Endothelial cell of umbilical vein (primary cell): Measurements from ENCODE around the gene ETV3. TPM values are rescaled to one million over a fixed set of nuclear protein-coding genes. Genes with fewer than 3 reads are reported as not detected.

Source experiments
- BruUV-seq: library from RNA; stranded (reverse); fragments of 400-500 nt; replicated peaks from 2 replicates; lab custom pipeline; 2021; lab: Mats Ljungman, UMichigan
- CTCF ChIA-PET: fragments of 300-600, 350-600 bp; sonication (Branson Sonifier 250); formaldehyde crosslinking; loops from one replicate; lab custom pipeline; 2021; ENCODE audit warnings: antibody characterized with exemption, inconsistent platforms; lab: Charles Lee
- POLR2A ChIA-PET: fragments of 300-600, 350-600 bp; sonication (Branson Sonifier 250); formaldehyde crosslinking; loops from one replicate; lab custom pipeline; 2021; ENCODE audit warnings: antibody characterized with exemption, inconsistent platforms; lab: Charles Lee
- DNase-seq: peaks from one replicate; pipeline ENCODE4 v3.0.0-alpha.2; 2011; ENCODE audit warnings: low read depth, low spot score
- FAIRE-seq: peaks from 2 replicates; lab custom pipeline; 2011; peaks lifted over from hg19 to GRCh38; lab: Jason Lieb, UNC
- H2AFZ ChIP-seq: 2 replicates; pipeline ENCODE4 v1.6.0; 2012; ENCODE audit warnings: low read depth, low read length, control low read depth, inconsistent platforms
- H3K27ac ChIP-seq: 2 replicates; pipeline ENCODE4 v1.5.1; 2011; ENCODE audit warnings: low read depth, mild to moderate bottlenecking, control low read depth, low read length, moderate library complexity; ENCODE audit not compliant: insufficient read depth
- H3K27me3 ChIP-seq, 2 experiments: 2 replicates each; pipeline versions ENCODE4 v1.6.0 to v1.6.1; 2011; ENCODE audit warnings: low read length in 2 of 2, mixed read lengths in 1 of 2; ENCODE audit not compliant: control insufficient read depth in 2 of 2, insufficient read depth in 2 of 2
- H3K36me3 ChIP-seq, 2 experiments: 2 replicates in 1 of 2; 3 replicates in 1 of 2; pipeline ENCODE4 v1.5.1; 2011; ENCODE audit warnings: low read length in 2 of 2, mild to moderate bottlenecking in 1 of 2, moderate library complexity in 1 of 2; ENCODE audit not compliant: control insufficient read depth in 2 of 2, insufficient read depth in 2 of 2; ENCODE audit errors: extremely low read depth in 1 of 2
- H3K4me1 ChIP-seq: 3 replicates; pipeline ENCODE4 v1.5.1; 2011; ENCODE audit warnings: mild to moderate bottlenecking, low read length; ENCODE audit not compliant: control insufficient read depth, insufficient read depth; ENCODE audit errors: extremely low read depth
- H3K4me2 ChIP-seq: 2 replicates; pipeline ENCODE4 v1.6.1; 2011; ENCODE audit warnings: low read length, control low read depth, mixed read lengths; ENCODE audit not compliant: insufficient read depth
- H3K4me3 ChIP-seq, 3 experiments: fragments of 200-600 bp in 1 of 3; sonication (generic), shearing (Covaris generic) in 1 of 3; replicated peaks in 1 of 3; 2 replicates each; pipeline ENCODE4 v1.5.1; 2011 to 2016; ENCODE audit warnings: control low read depth in 3 of 3, low read length in 3 of 3, mild to moderate bottlenecking in 2 of 3, inconsistent platforms in 1 of 3, low read depth in 1 of 3, moderate library complexity in 1 of 3; ENCODE audit not compliant: insufficient read depth in 1 of 3
- H3K79me2 ChIP-seq: 2 replicates; pipeline ENCODE4 v1.6.0; 2012; ENCODE audit warnings: low read length, inconsistent platforms; ENCODE audit not compliant: control insufficient read depth, insufficient read depth
- H3K9ac ChIP-seq: replicated peaks from 2 replicates; pipeline ENCODE3; 2011; ENCODE audit warnings: low read length, control low read depth; ENCODE audit not compliant: insufficient read depth; ENCODE audit errors: extremely low read depth
- H3K9me1 ChIP-seq: replicated peaks from 3 replicates; pipeline ENCODE4 v1.6.0; 2011; ENCODE audit warnings: mild to moderate bottlenecking, low read length; ENCODE audit not compliant: control insufficient read depth, insufficient read depth; ENCODE audit errors: extremely low read depth
- H3K9me3 ChIP-seq: replicated peaks from 2 replicates; pipeline ENCODE4 v1.5.1; 2012; ENCODE audit warnings: low read length, inconsistent platforms; ENCODE audit not compliant: control insufficient read depth, insufficient read depth
- H4K20me1 ChIP-seq: replicated peaks from 2 replicates; pipeline ENCODE3; 2011; ENCODE audit warnings: mild to moderate bottlenecking, low read length; ENCODE audit not compliant: control insufficient read depth, insufficient read depth; ENCODE audit errors: extremely low read depth
- CTCF ChIP-seq, 2 donors: IDR thresholded peaks; 1 replicate in 1 of 2; 2 replicates in 1 of 2; pipeline ENCODE4 v1.5.1; 2011; ENCODE audit warnings: low read length in 2 of 2, mild to moderate bottlenecking in 2 of 2, moderate library complexity in 2 of 2, control low read depth in 1 of 2, inconsistent platforms in 1 of 2, low read depth in 1 of 2; ENCODE audit not compliant: insufficient read depth in 1 of 2; ENCODE audit errors: extremely low read depth in 1 of 2
- EZH2 ChIP-seq: IDR thresholded peaks from 2 replicates; pipeline ENCODE4 v1.6.1; 2012; ENCODE audit warnings: borderline replicate concordance, low read depth, mild to moderate bottlenecking, moderate library complexity, low read length, inconsistent platforms; ENCODE audit not compliant: severe bottlenecking
- FOS ChIP-seq: IDR thresholded peaks from 2 replicates; pipeline ENCODE4 v1.6.1; 2011; ENCODE audit warnings: mild to moderate bottlenecking, low read length, moderate library complexity, borderline replicate concordance; ENCODE audit not compliant: insufficient read depth
- GATA2 ChIP-seq: IDR thresholded peaks from 2 replicates; pipeline ENCODE4 v1.7.0; 2011; ENCODE audit warnings: low read depth, mild to moderate bottlenecking, moderate library complexity, mixed read lengths, low read length; ENCODE audit not compliant: insufficient read length, insufficient read depth
- JUN ChIP-seq: IDR thresholded peaks from 2 replicates; pipeline ENCODE4 v1.6.1; 2011; ENCODE audit warnings: borderline replicate concordance, low read depth; ENCODE audit not compliant: insufficient read length, insufficient read depth
- MYC ChIP-seq: IDR thresholded peaks from one replicate; pipeline ENCODE4 v1.6.1; 2011; ENCODE audit warnings: mild to moderate bottlenecking, low read depth, low read length
- POLR2A ChIP-seq: IDR thresholded peaks from 2 replicates; pipeline ENCODE4 v1.6.1; 2012; ENCODE audit warnings: low read depth, mild to moderate bottlenecking, control low read depth, low read length
- POLR2AphosphoS5 ChIP-seq: IDR thresholded peaks from 2 replicates; pipeline ENCODE4 v1.6.1; 2012; ENCODE audit warnings: low read depth, mild to moderate bottlenecking, control low read depth, low read length, moderate library complexity; ENCODE audit not compliant: insufficient read depth
- dilution Hi-C: fragments of 300-500 bp; cut with MboI; formaldehyde crosslinking; loops from one replicate; pipeline ENCODE4 v1.15.0; 2019; ENCODE audit warnings: low sequenced_read_pairs; ENCODE audit not compliant: extremely low pct_ligation_motif_present
- intact Hi-C: fragments of 100-400 bp; cut with micrococcal nuclease; formaldehyde crosslinking; loops from one replicate; pipeline ENCODE4 v1.10.0; 2022
- polyA plus RNA-seq, 4 experiments: library from polyadenylated mRNA; depleted of rRNA in 3 of 4; stranded (reverse) in 3 of 4; unstranded in 1 of 4; fragments of >200 nt; gene quantifications; 2 replicates each; pipeline versions ENCODE4 v1.2.1 to v1.2.3, GENCODE V29; 2011 to 2012; ENCODE audit warnings: missing spikeins in 1 of 4
- total RNA-seq: library from RNA; stranded (reverse); gene quantifications from 2 replicates; pipeline ENCODE4 v1.2.3, GENCODE V29; 2021
- TF ChIP-seq, protein P1 (sequence below): IDR thresholded peaks from 2 replicates; pipeline ENCODE4 v1.6.1; 2011; ENCODE audit not compliant: insufficient read depth, insufficient read length

Gene ETV3
- total and polyA plus RNA-seq, 2 donors (not counting 3 experiments of a cell fraction or from before 2014, with no cell fraction given): 6.8 to 22.3 TPM

GRCh38 chr1:157161901-157162300, 23.7 kb upstream of the ETV3 start:
- Histone ChIP-seq H3K27me3 (peaks cover 5 to 7% of the 10 kb centered on the region in 2 experiments), H3K9ac (no peak overlapping the region), H3K27ac (no peak overlapping the region), H3K4me3 (no peak overlapping the region), H2AFZ (no peak overlapping the region), H4K20me1 (no peaks in the 10 kb centered on the region), H3K36me3 (no peaks in the 10 kb centered on the region), H3K4me2 (no peak overlapping the region), H3K9me3 (no peaks in the 10 kb centered on the region), H3K9me1 (no peaks in the 10 kb centered on the region), H3K79me2 (no peaks in the 10 kb centered on the region), H3K4me1 (no peaks in the 10 kb centered on the region)
- BruUV-seq: no TSS peak
- POLR2A ChIA-PET: no interaction called here
- dilution Hi-C loops (no loop called here), intact Hi-C loops (no loop called here)
- FAIRE-seq: no peak
- CTCF ChIA-PET: interaction anchor here (1.6 to 2.2 kb wide), 1 partner anchor 72 kb away, joined by 16 to 36 read pairs; no protein-coding TSS in a partner anchor
- DNase-seq: no peak
- TF ChIP-seq, protein P1, sequence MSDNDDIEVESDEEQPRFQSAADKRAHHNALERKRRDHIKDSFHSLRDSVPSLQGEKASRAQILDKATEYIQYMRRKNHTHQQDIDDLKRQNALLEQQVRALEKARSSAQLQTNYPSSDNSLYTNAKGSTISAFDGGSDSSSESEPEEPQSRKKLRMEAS: no peak
- TF ChIP-seq GATA2 (no peak), POLR2AphosphoS5 (no peak), FOS (no peak), JUN (no peak), POLR2A (no peak), CTCF (IDR thresholded peaks at IDR 0.05; ENCODE audit: extremely low read depth in 1 of 2, insufficient read depth in 1 of 2, low read depth in 1 of 2, low read length in 2 of 2) (no peak), EZH2 (no peak), MYC (no peak)
